Right lobe of liver (tissue), 6 donors: Measurements from ENCODE around the gene KIAA2012. TPM values are rescaled to one million over a fixed set of nuclear protein-coding genes. Genes with fewer than 3 reads are reported as not detected.

Experiments
- ATAC-seq, 4 donors: fragments of 200-7000 bp; cut with Tn5 transposase; one replicate each; pipeline ENCODE4 v1.9.1; 2020; ENCODE audit warnings: mild to moderate bottlenecking in 4 of 4, moderate library complexity in 4 of 4
- DNase-seq, 3 donors: peaks; one replicate each; pipeline ENCODE4 v3.0.0-alpha.2; 2020
- H3K27ac ChIP-seq, 3 donors: fragments of 200-600 bp; one replicate each; pipeline ENCODE4 v1.8.0; 2022
- H3K27me3 ChIP-seq, 2 donors: fragments of 200-600 bp; one replicate each; pipeline ENCODE4 v1.8.0; 2022
- H3K36me3 ChIP-seq, 4 donors: fragments of 200-600 bp; sonication (generic) in 1 of 4; one replicate each; pipeline versions ENCODE4 v1.5.1 to v1.8.0; 2017 to 2022; ENCODE audit warnings: control low read depth in 1 of 4
- H3K4me1 ChIP-seq, 4 donors: fragments of 200-600 bp; sonication (generic) in 1 of 4; one replicate each; pipeline versions ENCODE4 v1.5.1 to v1.8.0; 2017 to 2022; ENCODE audit warnings: control low read depth in 1 of 4
- H3K4me3 ChIP-seq, 3 donors: fragments of 200-600 bp; one replicate each; pipeline ENCODE4 v1.8.0; 2022
- H3K9me3 ChIP-seq, 4 donors: fragments of 200-600 bp; sonication (generic) in 1 of 4; one replicate each; pipeline versions ENCODE4 v1.5.1 to v1.8.0; 2017 to 2022; ENCODE audit warnings: control low read depth in 1 of 4
- CTCF ChIP-seq, 4 donors: fragments of 200-600 bp in 3 of 4; fragments of 450-650 bp in 1 of 4; IDR thresholded peaks; one replicate each; pipeline versions ENCODE4 v1.5.1 to v1.8.0; 2016 to 2022; ENCODE audit warnings: antibody characterized with exemption in 4 of 4, mild to moderate bottlenecking in 2 of 4
- POLR2A ChIP-seq: fragments of 450-650 bp; IDR thresholded peaks from one replicate; pipeline ENCODE4 v1.6.1; 2017; ENCODE audit warnings: antibody characterized with exemption, mild to moderate bottlenecking
- WGBS: methylation state at CpG from one replicate; pipeline ENCODE4 v1.1.6; 2018; ENCODE audit warnings: low coverage, low lambda C conversion rate; ENCODE audit not compliant: insufficient coverage; ENCODE audit errors: missing lambda C conversion rate; 5-methylcytosine and 5-hydroxymethylcytosine counted together
- intact Hi-C, 2 donors: fragments of 100-400 bp; cut with DNase I; formaldehyde crosslinking; loops; one replicate each; pipeline versions ENCODE4 v1.11.2 to v1.14.1; 2022
- total RNA-seq, 6 experiments: library from RNA; depleted of rRNA in 2 of 6; stranded (reverse); fragments of >200 nt in 2 of 6; fragmentation: NEBNext Ultra II Directional in 3 of 6; extraction: Animal tissue kit (Norgen Biotek cat#: 25700) in 3 of 6; gene quantifications; one replicate each; pipeline versions ENCODE4 v1.1.0 to v1.2.4, GENCODE V29; 2016 to 2023
- donor health status: DM: no; HTN: yes; CAD: no.
- donor health status: DM: no; HTN: no; CAD: no.
- donor health status: DM: no; HTN: no; CAD: no.
- donor health status: DM: no; HTN: yes; CAD: no.
- donor health status: DM: no; HTN: yes; CAD: no.

KIAA2012 gene
- total RNA-seq, 6 experiments from 2014 or later = 0.11 to 0.56 (median 0.43) TPM

- ATAC-seq (no peak), DNase-seq (no peak)
- Histone ChIP-seq H3K9me3 (no peaks in the 10 kb centered on the region), H3K36me3 (no peaks in the 10 kb centered on the region), H3K4me3 (no peak overlapping the region), H3K27ac (no peak overlapping the region), H3K27me3 (no peaks in the 10 kb centered on the region), H3K4me1 (no peaks in the 10 kb centered on the region)
- no peak for TF ChIP-seq CTCF (IDR thresholded peaks at IDR 0.05)
- no peak for TF ChIP-seq POLR2A
- intact Hi-C loops = no loop called here
- 63% methylated on average over 2 of the region's 2 CpGs for WGBS
Observed at GRCh38 chr2:202124286-202124685, 51.2 kb downstream of the KIAA2012 start.

- intact Hi-C loops = no loop called here
- no peaks in the 10 kb centered on the region for H3K27me3 ChIP-seq
- WGBS = 53% methylated on average over 3 of the region's 3 CpGs
- ATAC-seq (no peak), DNase-seq (no peak)
- H3K4me1 ChIP-seq = no peaks in the 10 kb centered on the region
- no peak for TF ChIP-seq POLR2A
- no peak for TF ChIP-seq CTCF (IDR thresholded peaks at IDR 0.05)
- H3K36me3 ChIP-seq = no peaks in the 10 kb centered on the region
- no peak overlapping the region for H3K27ac ChIP-seq
- H3K9me3 ChIP-seq = no peaks in the 10 kb centered on the region
- H3K4me3 ChIP-seq = no peak overlapping the region
Observed at GRCh38 chr2:202127687-202128331, 54.8 kb downstream of the KIAA2012 start.

GRCh38 chr2:202129841-202130240 lies 56.8 kb downstream of the KIAA2012 start:
- intact Hi-C loops = no loop called here
- WGBS = 75% methylated on average over 3 of the region's 3 CpGs
- Histone ChIP-seq H3K4me1 (no peaks in the 10 kb centered on the region), H3K27me3 (no peaks in the 10 kb centered on the region), H3K36me3 (no peaks in the 10 kb centered on the region), H3K4me3 (no peak overlapping the region), H3K27ac (no peak overlapping the region), H3K9me3 (no peaks in the 10 kb centered on the region)
- DNase-seq (no peak), ATAC-seq (no peak)
- TF ChIP-seq CTCF (IDR thresholded peaks at IDR 0.05) = no peak

GRCh38 chr2:202133200-202133908 lies 60.3 kb downstream of the KIAA2012 start:
- no peak overlapping the region for H3K4me3 ChIP-seq
- WGBS = 86% methylated on average over 5 of the region's 5 CpGs
- H3K4me1 ChIP-seq = no peaks in the 10 kb centered on the region
- intact Hi-C loops = no loop called here
- H3K27me3 ChIP-seq = no peaks in the 10 kb centered on the region
- no peak for TF ChIP-seq CTCF (IDR thresholded peaks at IDR 0.05)
- no peak for TF ChIP-seq POLR2A
- no peak for DNase-seq
- no peaks in the 10 kb centered on the region for H3K9me3 ChIP-seq
- H3K36me3 ChIP-seq = no peaks in the 10 kb centered on the region
- ATAC-seq = no peak
- H3K27ac ChIP-seq = no peak overlapping the region
